Tibial nerve (tissue), 3 donors: ENCODE measurements around the gene C19orf18.

Experiments used
- POLR2A ChIP-seq, 2 donors: fragments of 450-650 bp; IDR thresholded peaks; one replicate each; pipeline ENCODE4 v1.6.1; 2017; ENCODE audit warnings: antibody characterized with exemption in 2 of 2, mild to moderate bottlenecking in 2 of 2, moderate library complexity in 2 of 2
- TF ChIP-seq, protein P1 (sequence below), 5 experiments: fragments of 200-600 bp in 3 of 5; fragments of 450-650 bp in 2 of 5; sonication (generic) in 3 of 5; IDR thresholded peaks; one replicate each; pipeline ENCODE4 v1.5.1; 2016 to 2019; ENCODE audit warnings: antibody characterized with exemption in 5 of 5, mild to moderate bottlenecking in 3 of 5, moderate library complexity in 2 of 5

DNA sequence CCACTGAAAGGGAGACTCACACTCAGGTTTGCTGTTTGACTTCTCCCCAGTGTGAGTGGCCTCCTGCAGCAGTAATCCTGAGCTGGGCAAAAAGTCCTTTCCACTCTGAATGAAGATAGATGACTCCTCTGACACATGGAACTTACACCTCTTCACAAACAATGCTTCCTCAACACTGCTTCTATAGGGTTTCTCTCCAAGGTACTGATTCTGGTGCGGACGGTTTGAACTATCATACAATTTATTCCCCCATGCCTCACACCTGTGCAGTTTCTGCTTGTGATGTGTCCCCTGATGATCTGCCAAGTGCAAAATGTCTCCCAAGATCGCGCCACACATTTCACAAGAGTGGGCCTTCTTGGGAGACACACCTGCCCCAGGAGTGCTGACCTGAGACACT, 46.7 kb downstream of the C19orf18 start:
- TF ChIP-seq, protein P1, sequence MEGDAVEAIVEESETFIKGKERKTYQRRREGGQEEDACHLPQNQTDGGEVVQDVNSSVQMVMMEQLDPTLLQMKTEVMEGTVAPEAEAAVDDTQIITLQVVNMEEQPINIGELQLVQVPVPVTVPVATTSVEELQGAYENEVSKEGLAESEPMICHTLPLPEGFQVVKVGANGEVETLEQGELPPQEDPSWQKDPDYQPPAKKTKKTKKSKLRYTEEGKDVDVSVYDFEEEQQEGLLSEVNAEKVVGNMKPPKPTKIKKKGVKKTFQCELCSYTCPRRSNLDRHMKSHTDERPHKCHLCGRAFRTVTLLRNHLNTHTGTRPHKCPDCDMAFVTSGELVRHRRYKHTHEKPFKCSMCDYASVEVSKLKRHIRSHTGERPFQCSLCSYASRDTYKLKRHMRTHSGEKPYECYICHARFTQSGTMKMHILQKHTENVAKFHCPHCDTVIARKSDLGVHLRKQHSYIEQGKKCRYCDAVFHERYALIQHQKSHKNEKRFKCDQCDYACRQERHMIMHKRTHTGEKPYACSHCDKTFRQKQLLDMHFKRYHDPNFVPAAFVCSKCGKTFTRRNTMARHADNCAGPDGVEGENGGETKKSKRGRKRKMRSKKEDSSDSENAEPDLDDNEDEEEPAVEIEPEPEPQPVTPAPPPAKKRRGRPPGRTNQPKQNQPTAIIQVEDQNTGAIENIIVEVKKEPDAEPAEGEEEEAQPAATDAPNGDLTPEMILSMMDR (IDR thresholded peaks at IDR 0.05), result no peak
- TF ChIP-seq POLR2A (IDR thresholded peaks at IDR 0.05), result no peak
